Fibroblast of lung (primary cell): ENCODE data around the gene PCSK2. TPM values are rescaled to one million over a fixed set of nuclear protein-coding genes. Genes with fewer than 3 reads are reported as not detected.

ENCODE experiments used
- DNase-seq, 2 donors: peaks; one replicate each; pipeline versions ENCODE4 v3.0.0 to v3.0.0-alpha.2; 2010; ENCODE audit warnings: low read depth in 2 of 2
- H2AFZ ChIP-seq: 2 replicates; pipeline ENCODE4 v1.5.1; 2012; ENCODE audit warnings: low read length, control low read depth, inconsistent platforms
- H3K27ac ChIP-seq: 2 replicates; pipeline ENCODE4 v1.5.1; 2011; ENCODE audit warnings: low read length, control low read depth; ENCODE audit not compliant: insufficient read depth
- H3K27me3 ChIP-seq: 2 replicates; pipeline ENCODE4 v1.5.1; 2011; ENCODE audit warnings: mild to moderate bottlenecking, low read length; ENCODE audit not compliant: control insufficient read depth, insufficient read depth
- H3K36me3 ChIP-seq: 2 replicates; pipeline ENCODE4 v1.5.1; 2011; ENCODE audit warnings: low read length; ENCODE audit not compliant: control insufficient read depth, insufficient read depth
- H3K4me1 ChIP-seq: 2 replicates; pipeline ENCODE4 v1.5.1; 2011; ENCODE audit warnings: low read length; ENCODE audit not compliant: control insufficient read depth, insufficient read depth; ENCODE audit errors: extremely low read depth
- H3K4me2 ChIP-seq: 2 replicates; pipeline ENCODE4 v1.5.1; 2011; ENCODE audit warnings: low read length, control low read depth; ENCODE audit not compliant: insufficient read depth; ENCODE audit errors: extremely low read depth
- H3K4me3 ChIP-seq, 4 experiments: fragments of 200-600 bp in 1 of 4; sonication (generic) in 1 of 4; replicated peaks in 1 of 4; 2 replicates each; pipeline ENCODE4 v1.5.1; 2011 to 2016; ENCODE audit warnings: low read length in 4 of 4, low read depth in 3 of 4, mild to moderate bottlenecking in 3 of 4, control low read depth in 2 of 4, inconsistent platforms in 1 of 4, mixed read lengths in 1 of 4; ENCODE audit not compliant: insufficient read depth in 1 of 4; ENCODE audit errors: control extremely low read depth in 1 of 4
- H3K79me2 ChIP-seq: 2 replicates; pipeline ENCODE4 v1.5.1; 2012; ENCODE audit warnings: mild to moderate bottlenecking, low read length, inconsistent platforms; ENCODE audit not compliant: control insufficient read depth, insufficient read depth
- H3K9ac ChIP-seq: 2 replicates; pipeline ENCODE4 v1.5.1; 2011; ENCODE audit warnings: mild to moderate bottlenecking, low read length, control low read depth; ENCODE audit not compliant: insufficient read depth
- H3K9me3 ChIP-seq: 2 replicates; pipeline ENCODE4 v1.5.1; 2012; ENCODE audit warnings: low read depth, low read length; ENCODE audit not compliant: control insufficient read depth, insufficient read depth
- H4K20me1 ChIP-seq: 2 replicates; pipeline ENCODE4 v1.5.1; 2011; ENCODE audit warnings: low read length; ENCODE audit not compliant: control insufficient read depth, insufficient read depth; ENCODE audit errors: extremely low read depth
- EZH2 ChIP-seq: IDR thresholded peaks from 2 replicates; pipeline ENCODE4 v1.5.1; 2012; ENCODE audit warnings: low read length, control low read depth, mild to moderate bottlenecking; ENCODE audit errors: missing control alignments
- polyA plus RNA-seq, 2 donors: library from polyadenylated mRNA; depleted of rRNA in 1 of 2; stranded (reverse) in 1 of 2; unstranded in 1 of 2; fragments of >200 nt; gene quantifications; 2 replicates each; pipeline ENCODE4 v1.2.1, GENCODE V29; 2011 to 2012; ENCODE audit warnings: missing spikeins in 1 of 2
- total RNA-seq: library from RNA; depleted of rRNA; stranded (reverse); fragments of >200 nt; gene quantifications from 2 replicates; pipeline ENCODE4 v1.2.1, GENCODE V29; 2014
- TF ChIP-seq, protein P1 (sequence below), 2 donors: IDR thresholded peaks in 1 of 2; conservative IDR thresholded peaks in 1 of 2; 1 replicate in 1 of 2; 2 replicates in 1 of 2; pipeline ENCODE4 v1.5.1; 2011 to 2012; ENCODE audit warnings: low read length in 2 of 2, control low read depth in 1 of 2, inconsistent platforms in 1 of 2, low read depth in 1 of 2, mild to moderate bottlenecking in 1 of 2

Gene PCSK2
- total and polyA plus RNA-seq, 2 donors (not counting 1 experiment from before 2014, with no cell fraction given), result under 0.01 to 1.2 TPM

DNA sequence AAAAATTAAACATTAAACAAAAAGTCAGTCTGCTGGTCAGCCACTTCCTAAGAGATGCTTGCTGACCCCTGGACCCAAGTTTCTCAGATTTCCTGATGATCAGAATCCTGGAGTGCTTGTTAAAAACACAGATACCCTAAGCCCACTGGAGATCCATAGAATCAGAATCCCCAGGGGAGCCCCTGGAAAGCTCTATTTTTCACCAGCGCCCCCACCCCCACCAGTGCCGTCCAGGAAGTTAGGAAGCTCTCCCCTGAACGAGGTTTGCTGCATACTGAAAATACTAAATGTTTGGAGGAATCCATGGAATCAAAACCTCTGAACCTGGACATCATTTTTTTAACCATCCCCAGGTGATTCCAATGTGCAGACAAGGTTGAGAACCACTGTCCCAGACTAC lies 235.1 kb downstream of the PCSK2 start:
- H3K4me1 ChIP-seq, result no peaks in the 10 kb centered on the region
- H3K4me2 ChIP-seq, result no peak overlapping the region
- H3K36me3 ChIP-seq, result no peaks in the 10 kb centered on the region
- H3K27me3 ChIP-seq, result no peaks in the 10 kb centered on the region
- H3K4me3 ChIP-seq, result no peak overlapping the region
- TF ChIP-seq, protein P1, sequence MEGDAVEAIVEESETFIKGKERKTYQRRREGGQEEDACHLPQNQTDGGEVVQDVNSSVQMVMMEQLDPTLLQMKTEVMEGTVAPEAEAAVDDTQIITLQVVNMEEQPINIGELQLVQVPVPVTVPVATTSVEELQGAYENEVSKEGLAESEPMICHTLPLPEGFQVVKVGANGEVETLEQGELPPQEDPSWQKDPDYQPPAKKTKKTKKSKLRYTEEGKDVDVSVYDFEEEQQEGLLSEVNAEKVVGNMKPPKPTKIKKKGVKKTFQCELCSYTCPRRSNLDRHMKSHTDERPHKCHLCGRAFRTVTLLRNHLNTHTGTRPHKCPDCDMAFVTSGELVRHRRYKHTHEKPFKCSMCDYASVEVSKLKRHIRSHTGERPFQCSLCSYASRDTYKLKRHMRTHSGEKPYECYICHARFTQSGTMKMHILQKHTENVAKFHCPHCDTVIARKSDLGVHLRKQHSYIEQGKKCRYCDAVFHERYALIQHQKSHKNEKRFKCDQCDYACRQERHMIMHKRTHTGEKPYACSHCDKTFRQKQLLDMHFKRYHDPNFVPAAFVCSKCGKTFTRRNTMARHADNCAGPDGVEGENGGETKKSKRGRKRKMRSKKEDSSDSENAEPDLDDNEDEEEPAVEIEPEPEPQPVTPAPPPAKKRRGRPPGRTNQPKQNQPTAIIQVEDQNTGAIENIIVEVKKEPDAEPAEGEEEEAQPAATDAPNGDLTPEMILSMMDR (conservative IDR thresholded peaks at IDR 0.05 in 1 of 2, IDR thresholded peaks at IDR 0.05 in 1 of 2; ENCODE audit: low read depth in 1 of 2, low read length in 2 of 2), result no peak
- no peak for TF ChIP-seq EZH2
- H3K79me2 ChIP-seq, result no peaks in the 10 kb centered on the region
- no peak overlapping the region for H3K9ac ChIP-seq
- no peak for DNase-seq
- H4K20me1 ChIP-seq, result no peaks in the 10 kb centered on the region
- H3K27ac ChIP-seq, result no peak overlapping the region
- H3K9me3 ChIP-seq, result no peaks in the 10 kb centered on the region
- H2AFZ ChIP-seq, result no peak overlapping the region

DNA sequence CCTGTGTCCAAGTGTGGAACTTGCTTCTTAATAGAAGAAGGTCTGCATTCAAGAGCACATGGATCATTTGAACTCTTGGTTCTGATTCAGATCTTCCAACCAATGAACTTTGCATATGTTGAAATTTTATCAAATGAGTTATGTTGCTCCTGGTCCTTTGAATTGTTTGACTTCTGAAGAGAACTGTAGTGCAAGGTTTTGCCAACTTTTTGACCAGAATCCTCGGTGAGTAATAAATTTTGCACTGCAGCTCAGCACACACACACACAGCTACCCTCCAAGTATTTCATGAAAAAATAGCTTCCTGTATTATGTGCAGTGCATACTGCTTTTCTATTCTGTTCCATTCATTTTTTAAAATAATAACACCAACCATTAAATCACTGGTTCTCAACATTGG lies 236.9 kb downstream of the PCSK2 start:
- Histone ChIP-seq H3K79me2 (no peaks in the 10 kb centered on the region), H4K20me1 (no peaks in the 10 kb centered on the region), H3K9ac (no peak overlapping the region), H3K9me3 (no peaks in the 10 kb centered on the region), H2AFZ (no peak overlapping the region), H3K27me3 (no peaks in the 10 kb centered on the region), H3K4me1 (no peaks in the 10 kb centered on the region), H3K4me3 (no peak overlapping the region), H3K27ac (no peak overlapping the region), H3K36me3 (no peaks in the 10 kb centered on the region), H3K4me2 (no peak overlapping the region)
- TF ChIP-seq EZH2, result no peak
- TF ChIP-seq, protein P1 (conservative IDR thresholded peaks at IDR 0.05 in 1 of 2, IDR thresholded peaks at IDR 0.05 in 1 of 2; ENCODE audit: low read depth in 1 of 2, low read length in 2 of 2), result no peak
- DNase-seq, result no peak

DNA sequence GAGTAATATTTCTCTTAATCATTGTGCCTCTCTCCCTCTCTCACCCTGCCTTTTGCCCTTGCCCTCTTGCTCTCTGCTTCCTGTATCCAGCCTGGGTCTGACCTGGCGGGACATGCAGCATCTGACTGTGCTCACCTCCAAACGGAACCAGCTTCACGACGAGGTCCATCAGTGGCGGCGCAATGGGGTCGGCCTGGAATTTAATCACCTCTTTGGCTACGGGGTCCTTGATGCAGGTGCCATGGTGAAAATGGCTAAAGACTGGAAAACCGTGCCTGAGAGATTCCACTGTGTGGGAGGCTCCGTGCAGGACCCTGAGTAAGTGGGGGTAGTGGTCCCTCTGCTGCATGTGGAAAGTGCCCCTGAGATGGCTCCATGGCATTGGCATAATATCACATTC lies 238.4 kb downstream of the PCSK2 start:
- no peak overlapping the region for H3K9ac ChIP-seq
- no peak overlapping the region for H3K4me2 ChIP-seq
- H3K27ac ChIP-seq, result no peak overlapping the region
- no peaks in the 10 kb centered on the region for H3K4me1 ChIP-seq
- no peaks in the 10 kb centered on the region for H3K79me2 ChIP-seq
- no peak for TF ChIP-seq EZH2
- TF ChIP-seq, protein P1 (conservative IDR thresholded peaks at IDR 0.05 in 1 of 2, IDR thresholded peaks at IDR 0.05 in 1 of 2; ENCODE audit: low read depth in 1 of 2, low read length in 2 of 2), result no peak
- H3K4me3 ChIP-seq, result no peak overlapping the region
- no peak overlapping the region for H2AFZ ChIP-seq
- H3K27me3 ChIP-seq, result no peaks in the 10 kb centered on the region
- H4K20me1 ChIP-seq, result no peaks in the 10 kb centered on the region
- no peaks in the 10 kb centered on the region for H3K9me3 ChIP-seq
- H3K36me3 ChIP-seq, result no peaks in the 10 kb centered on the region
- DNase-seq, result no peak
